K562 (cell line): ENCODE data around the gene SP6. TPM values are rescaled to one million over a fixed set of nuclear protein-coding genes. Genes with fewer than 3 reads are reported as not detected.

Source experiments
- ATAC-seq: fragments of 200-7000 bp; cut with Tn5 transposase; 3 replicates; pipeline ENCODE4 v1.9.1; 2020; ENCODE audit warnings: moderate library complexity
- BruUV-seq: library from RNA; stranded (reverse); fragments of 400-500 nt; replicated peaks from 2 replicates; lab custom pipeline; 2021; lab: Mats Ljungman, UMichigan
- CTCF ChIA-PET: fragments of 300-600 bp; formaldehyde crosslinking; extraction: SDS; loops from one replicate; lab custom pipeline; 2021; ENCODE audit warnings: low intra/inter-chr PET ratio; lab: Yijun Ruan, JAX
- POLR2A ChIA-PET: fragments of 300-600, 350-650 bp; sonication (Branson Sonifier 250); formaldehyde crosslinking; extraction: SDS; loops from one replicate; lab custom pipeline; 2021; ENCODE audit warnings: antibody characterized with exemption, inconsistent platforms; lab: Yijun Ruan, JAX
- DNase-seq, 4 experiments: peaks; one replicate each; pipeline versions ENCODE4 v3.0.0 to v3.0.0-alpha.2; 2011 to 2018; ENCODE audit warnings: low spot score in 3 of 4, mixed read lengths in 3 of 4; ENCODE audit errors: extremely low read depth in 1 of 4
- FAIRE-seq: peaks from 2 replicates; lab custom pipeline; 2011; peaks lifted over from hg19 to GRCh38; lab: Jason Lieb, UNC
- H2AFZ ChIP-seq: 2 replicates; pipeline ENCODE4 v1.6.0; 2011; ENCODE audit warnings: low read depth, low read length, control low read depth, inconsistent platforms
- H3K27ac ChIP-seq: fragments of 200-600 bp; 3 replicates; pipeline ENCODE4 v1.8.0; 2011; ENCODE audit warnings: low read depth, mild to moderate bottlenecking, control low read depth, inconsistent platforms, low read length, moderate library complexity, mixed read lengths; ENCODE audit errors: extremely low read depth
- H3K27me3 ChIP-seq, 2 experiments: fragments of 300-600 bp in 1 of 2; 2 replicates in 1 of 2; 3 replicates in 1 of 2; pipeline versions ENCODE4 v1.6.0 to v1.8.0; 2011; ENCODE audit warnings: inconsistent platforms in 2 of 2, low read length in 2 of 2, mild to moderate bottlenecking in 1 of 2, mixed read lengths in 1 of 2, moderate library complexity in 1 of 2; ENCODE audit not compliant: control insufficient read depth in 2 of 2, insufficient read depth in 2 of 2
- H3K36me3 ChIP-seq: fragments of 300-600 bp; 3 replicates; pipeline ENCODE4 v1.8.0; 2011; ENCODE audit warnings: mild to moderate bottlenecking, low read length, inconsistent platforms; ENCODE audit not compliant: control insufficient read depth, insufficient read depth
- H3K4me1 ChIP-seq, 2 experiments: fragments of 200-600 bp in 1 of 2; replicated peaks in 1 of 2; 2 replicates in 1 of 2; 3 replicates in 1 of 2; pipeline versions ENCODE4 v1.5.1 to v1.8.0; 2011; ENCODE audit warnings: inconsistent platforms in 2 of 2, low read length in 2 of 2, mild to moderate bottlenecking in 1 of 2, mixed read lengths in 1 of 2, moderate library complexity in 1 of 2; ENCODE audit not compliant: control insufficient read depth in 2 of 2, insufficient read depth in 2 of 2
- H3K4me2 ChIP-seq: 2 replicates; pipeline ENCODE4 v1.6.1; 2011; ENCODE audit warnings: low read length, control low read depth, inconsistent platforms, mixed read lengths; ENCODE audit not compliant: insufficient read depth
- H3K4me3 ChIP-seq: fragments of 200-600 bp; sonication (generic), shearing (Covaris generic); 2 replicates; pipeline ENCODE4 v1.5.1; 2016; ENCODE audit warnings: control low read depth, inconsistent platforms
- H3K79me2 ChIP-seq: fragments of 200-600 bp; 3 replicates; pipeline ENCODE4 v1.8.0; 2011; ENCODE audit warnings: low read length, inconsistent platforms; ENCODE audit not compliant: control insufficient read depth, insufficient read depth
- H3K9ac ChIP-seq, 2 experiments: 2 replicates each; pipeline versions ENCODE4 v1.6.0 to v1.6.1; 2011; ENCODE audit warnings: low read depth in 2 of 2, low read length in 2 of 2, control low read depth in 1 of 2, inconsistent platforms in 1 of 2, mild to moderate bottlenecking in 1 of 2, mixed read lengths in 1 of 2; ENCODE audit not compliant: insufficient read depth in 1 of 2
- H3K9me1 ChIP-seq: one replicate; pipeline ENCODE4 v1.6.0; 2011; ENCODE audit warnings: inconsistent platforms, mild to moderate bottlenecking, low read length, moderate library complexity; ENCODE audit not compliant: control insufficient read depth, insufficient read depth
- H3K9me3 ChIP-seq: replicated peaks from 2 replicates; pipeline ENCODE4 v1.5.1; 2011; ENCODE audit warnings: low read depth, low read length, inconsistent platforms; ENCODE audit not compliant: control insufficient read depth, insufficient read depth
- H4K20me1 ChIP-seq: replicated peaks from 2 replicates; pipeline ENCODE4 v1.6.1; 2011; ENCODE audit warnings: low read length, inconsistent platforms, mixed read lengths; ENCODE audit not compliant: control insufficient read depth, insufficient read depth
- ASH1L ChIP-seq: fragments of 450-650 bp; IDR thresholded peaks from 2 replicates; pipeline ENCODE4 v1.6.1; 2018; ENCODE audit warnings: borderline replicate concordance, mild to moderate bottlenecking, low read depth; ENCODE audit not compliant: partially characterized antibody
- ETV1 ChIP-seq: fragments of 450-650 bp; conservative IDR thresholded peaks from 2 replicates; pipeline ENCODE4 v1.6.1; 2016; ENCODE audit warnings: missing genetic modification characterization, control low read depth, low read depth, missing compliant biosample characterization
- JUN ChIP-seq, 2 experiments: sonication (generic) in 1 of 2; formaldehyde crosslinking in 1 of 2; IDR thresholded peaks; 2 replicates each; pipeline versions ENCODE4 v1.6.1 to v1.8.0; 2012 to 2022; ENCODE audit warnings: borderline replicate concordance in 2 of 2, mild to moderate bottlenecking in 2 of 2, improper control_type of control experiment in 1 of 2, low read depth in 1 of 2, low read length in 1 of 2, missing genetic modification reagents in 1 of 2
- LARP7 ChIP-seq: fragments of 450-650 bp; IDR thresholded peaks from 2 replicates; pipeline ENCODE4 v1.6.1; 2016
- NFIC ChIP-seq: fragments of 450-650 bp; IDR thresholded peaks from 2 replicates; pipeline ENCODE4 v1.6.1; 2017; ENCODE audit warnings: mild to moderate bottlenecking, inconsistent platforms
- RBFOX2 ChIP-seq: fragments of 200-400 bp; formaldehyde crosslinking; IDR thresholded peaks from 2 replicates; pipeline ENCODE4 v1.6.1; 2017; ENCODE audit warnings: low read depth, mild to moderate bottlenecking, low read length, moderate library complexity
- SUPT5H ChIP-seq: fragments of 450-650 bp; IDR thresholded peaks from 2 replicates; pipeline ENCODE4 v1.6.1; 2016
- TCF3 ChIP-seq: sonication (generic); formaldehyde crosslinking; IDR thresholded peaks from 2 replicates; pipeline ENCODE4 v1.4.0; 2020; ENCODE audit warnings: mild to moderate bottlenecking, missing genetic modification reagents
- TRIM28 ChIP-seq: fragments of 450-650 bp; IDR thresholded peaks from 2 replicates; pipeline ENCODE4 v1.6.1; 2017
- ZBED1 ChIP-seq: IDR thresholded peaks from 2 replicates; pipeline ENCODE4 v1.6.1; 2014
- ZNF57 ChIP-seq: fragments of 450-650 bp; formaldehyde crosslinking; IDR thresholded peaks from 2 replicates; pipeline ENCODE4 v1.4.0; 2020; ENCODE audit warnings: mild to moderate bottlenecking, moderate library complexity
- WGBS: fragments of 100-300 bp; shearing (Covaris generic); methylation state at CpG from one replicate; pipeline ENCODE4 v1.1.6; 2016; ENCODE audit warnings: low coverage, mixed read lengths; ENCODE audit not compliant: insufficient coverage; ENCODE audit errors: missing lambda C conversion rate; 5-methylcytosine and 5-hydroxymethylcytosine counted together
- in situ Hi-C: fragments of 300-500 bp; cut with MboI; formaldehyde crosslinking; loops from 4 replicates; pipeline ENCODE4 v1.15.0; 2018; ENCODE audit warnings: inconsistent platforms, mixed read lengths
- intact Hi-C: fragments of 100-400 bp; cut with micrococcal nuclease; formaldehyde crosslinking; loops from 2 replicates; pipeline ENCODE4 v1.14.2; 2022
- polyA plus RNA-seq, 8 experiments: library from polyadenylated mRNA; depleted of rRNA in 4 of 8; stranded (reverse) in 5 of 8; unstranded in 3 of 8; fragments of >200 nt; fragmentation: Nextera tagmentation in 2 of 8; fragmentation: Illumina TruSeq in 1 of 8; extraction: Ambion mirVana in 2 of 8; extraction: Trizol in 1 of 8; gene quantifications; 2 replicates each; pipeline versions ENCODE4 v1.2.1 to v1.2.3, GENCODE V29; 2011 to 2014; ENCODE audit warnings: inconsistent platforms in 1 of 8, missing spikeins in 1 of 8
- total RNA-seq, 7 experiments: library from RNA; depleted of rRNA in 6 of 7; stranded (reverse); fragments of >200 nt in 6 of 7; fragmentation: Illumina TruSeq in 2 of 7; extraction: Trizol in 2 of 7; gene quantifications; 2 replicates each; pipeline versions ENCODE4 v1.2.1 to v1.2.3, GENCODE V29; 2011 to 2021; ENCODE audit warnings: low replicate concordance in 1 of 7
- TF ChIP-seq, protein P1 (sequence below), 2 experiments: fragments of 450-650 bp in 1 of 2; sonication (generic) in 1 of 2; formaldehyde crosslinking in 1 of 2; IDR thresholded peaks; 2 replicates each; pipeline versions ENCODE4 v1.7.1 to v1.9.0; 2016 to 2022; ENCODE audit warnings: inconsistent platforms in 1 of 2, mild to moderate bottlenecking in 1 of 2, missing genetic modification reagents in 1 of 2

Gene SP6
- total and polyA plus RNA-seq, 9 of the 15 experiments (the other 6 are each of a cell fraction or from before 2014, with no cell fraction given) = 0.11 to 7.9 (median 2.2) TPM

DNA sequence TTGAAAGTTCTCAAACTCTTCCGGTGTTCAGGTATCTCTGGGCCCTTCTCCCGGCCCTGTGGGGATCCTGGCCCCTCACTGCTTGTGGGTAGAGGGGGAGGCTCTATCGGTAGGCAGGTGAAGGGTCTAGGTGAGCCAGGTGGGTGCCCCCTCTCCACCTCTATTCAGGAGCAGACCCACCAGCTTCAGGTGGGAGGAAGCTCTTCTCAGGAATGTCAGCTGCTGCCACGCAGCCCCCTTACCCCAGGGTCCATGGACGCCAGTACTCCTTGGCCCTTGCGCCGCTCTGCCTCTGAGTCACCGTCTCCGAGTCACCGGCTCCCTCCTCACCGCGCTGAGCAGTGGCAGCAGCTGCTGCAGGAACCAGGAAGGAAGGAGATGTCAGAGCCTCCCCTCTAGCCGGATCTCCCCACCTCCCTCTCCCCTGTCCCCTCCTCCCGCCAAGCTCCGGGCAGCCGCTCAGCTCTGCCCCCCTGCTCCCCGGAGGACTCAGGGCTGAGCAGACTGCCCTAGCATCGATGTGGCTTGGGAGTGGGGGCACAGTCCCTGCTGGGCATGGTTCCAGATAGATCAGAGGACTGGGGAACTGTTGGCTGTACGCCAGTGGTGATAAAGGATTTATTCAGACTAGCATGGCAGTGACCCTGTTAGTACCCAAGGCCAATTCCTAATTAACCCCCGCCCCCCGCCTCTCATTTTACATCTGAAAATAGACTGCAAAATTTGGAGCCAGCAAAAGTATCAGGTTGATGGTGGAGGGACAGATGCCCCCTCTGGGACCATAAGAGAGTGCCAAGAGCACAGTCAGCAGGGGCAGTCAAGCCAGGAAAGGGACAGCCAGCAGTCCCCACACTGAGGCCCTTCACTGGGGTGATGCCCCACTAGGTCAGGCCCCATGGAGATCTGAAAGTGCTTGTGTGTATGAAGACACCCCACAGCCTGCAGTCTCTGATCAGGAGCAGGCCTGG is 29.3 kb downstream of the SP6 start, which contains the start of gene OSBPL7:
OSBPL7 (minus strand) TSS at position 371 of the 968 bp plus-strand sequence. CDS start 1,516 bp downstream, outside the sequence.
- Histone ChIP-seq H3K4me2 (peak within 1 kb of the TSS; percentile 97), H3K27ac (peak within 1 kb of the TSS; percentile 76; the same call in 2 of the 3 replicates), H3K4me3 (peak within 1 kb of the TSS; percentile 79), H3K27me3 (no peaks in the 10 kb centered on the region), H3K9me3 (no peaks in the 10 kb centered on the region), H2AFZ (peak within 1 kb of the TSS; percentile 90), H3K36me3 (peaks cover 52% of the 10 kb centered on the region), H3K79me2 (peaks cover 9% of the 10 kb centered on the region), H4K20me1 (no peaks in the 10 kb centered on the region), H3K9me1 (no peaks in the 10 kb centered on the region), H3K4me1 (peaks cover 13 to 30% of the 10 kb centered on the region in 2 experiments), H3K9ac (peak within 1 kb of the TSS; percentile 77 to 90)
- CTCF ChIA-PET = no interaction called here
- FAIRE-seq (peak; percentile 94), ATAC-seq (peak; percentile 98), DNase-seq (peak; percentile 86 to 90 (median 88))
- no TSS peak for BruUV-seq
- intact Hi-C loops (no loop called here), in situ Hi-C loops (no loop called here)
- POLR2A ChIA-PET = interaction anchor here (1.0 to 4.0 kb wide), 4 partner anchors 9 to 124 kb away, joined by 3 to 28 read pairs (median 4); partner anchors contain the start of genes LRRC46 and MRPL10
- WGBS = 9% methylated on average over 21 of the region's 21 CpGs
- TF ChIP-seq TCF3 (no peak; the same call in 1 of the 2 replicates), RBFOX2 (peak; percentile 79), ZNF57 (no peak), TRIM28 (0 out of 2 replicates have a peak, but pooled peaks have one; percentile 17), ZBED1 (no peak), ETV1 (tag) (peak; percentile 73), ASH1L (no peak), JUN (IDR thresholded peaks at IDR 0.05; ENCODE audit: borderline replicate concordance, low read depth, low read length) (peak; percentile 75; the same call in 1 of the 2 replicates), JUN (CRISPR knock-in tag; IDR thresholded peaks at IDR 0.05; ENCODE audit: borderline replicate concordance) (no peak), NFIC (peak; percentile 92), LARP7 (no peak), SUPT5H (peak; percentile 74)
- TF ChIP-seq, protein P1, sequence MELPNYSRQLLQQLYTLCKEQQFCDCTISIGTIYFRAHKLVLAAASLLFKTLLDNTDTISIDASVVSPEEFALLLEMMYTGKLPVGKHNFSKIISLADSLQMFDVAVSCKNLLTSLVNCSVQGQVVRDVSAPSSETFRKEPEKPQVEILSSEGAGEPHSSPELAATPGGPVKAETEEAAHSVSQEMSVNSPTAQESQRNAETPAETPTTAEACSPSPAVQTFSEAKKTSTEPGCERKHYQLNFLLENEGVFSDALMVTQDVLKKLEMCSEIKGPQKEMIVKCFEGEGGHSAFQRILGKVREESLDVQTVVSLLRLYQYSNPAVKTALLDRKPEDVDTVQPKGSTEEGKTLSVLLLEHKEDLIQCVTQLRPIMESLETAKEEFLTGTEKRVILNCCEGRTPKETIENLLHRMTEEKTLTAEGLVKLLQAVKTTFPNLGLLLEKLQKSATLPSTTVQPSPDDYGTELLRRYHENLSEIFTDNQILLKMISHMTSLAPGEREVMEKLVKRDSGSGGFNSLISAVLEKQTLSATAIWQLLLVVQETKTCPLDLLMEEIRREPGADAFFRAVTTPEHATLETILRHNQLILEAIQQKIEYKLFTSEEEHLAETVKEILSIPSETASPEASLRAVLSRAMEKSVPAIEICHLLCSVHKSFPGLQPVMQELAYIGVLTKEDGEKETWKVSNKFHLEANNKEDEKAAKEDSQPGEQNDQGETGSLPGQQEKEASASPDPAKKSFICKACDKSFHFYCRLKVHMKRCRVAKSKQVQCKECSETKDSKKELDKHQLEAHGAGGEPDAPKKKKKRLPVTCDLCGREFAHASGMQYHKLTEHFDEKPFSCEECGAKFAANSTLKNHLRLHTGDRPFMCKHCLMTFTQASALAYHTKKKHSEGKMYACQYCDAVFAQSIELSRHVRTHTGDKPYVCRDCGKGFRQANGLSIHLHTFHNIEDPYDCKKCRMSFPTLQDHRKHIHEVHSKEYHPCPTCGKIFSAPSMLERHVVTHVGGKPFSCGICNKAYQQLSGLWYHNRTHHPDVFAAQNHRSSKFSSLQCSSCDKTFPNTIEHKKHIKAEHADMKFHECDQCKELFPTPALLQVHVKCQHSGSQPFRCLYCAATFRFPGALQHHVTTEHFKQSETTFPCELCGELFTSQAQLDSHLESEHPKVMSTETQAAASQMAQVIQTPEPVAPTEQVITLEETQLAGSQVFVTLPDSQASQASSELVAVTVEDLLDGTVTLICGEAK (IDR thresholded peaks at IDR 0.05) = peak; percentile 85
- TF ChIP-seq, protein P1 (CRISPR knock-in tag; IDR thresholded peaks at IDR 0.05) = no peak
